Tracheal epithelial cell (primary cell): ENCODE results near the gene TAF11L3. TPM values are rescaled to one million over a fixed set of nuclear protein-coding genes. Genes with fewer than 3 reads are reported as not detected.

Experiments used
- total RNA-seq: library from RNA; depleted of rRNA; stranded (reverse); fragments of >200 nt; gene quantifications from 2 replicates; pipeline ENCODE4 v1.2.1, GENCODE V29; 2014

The TAF11L3 gene
- not detected in 2 replicates for total RNA-seq

DNA sequence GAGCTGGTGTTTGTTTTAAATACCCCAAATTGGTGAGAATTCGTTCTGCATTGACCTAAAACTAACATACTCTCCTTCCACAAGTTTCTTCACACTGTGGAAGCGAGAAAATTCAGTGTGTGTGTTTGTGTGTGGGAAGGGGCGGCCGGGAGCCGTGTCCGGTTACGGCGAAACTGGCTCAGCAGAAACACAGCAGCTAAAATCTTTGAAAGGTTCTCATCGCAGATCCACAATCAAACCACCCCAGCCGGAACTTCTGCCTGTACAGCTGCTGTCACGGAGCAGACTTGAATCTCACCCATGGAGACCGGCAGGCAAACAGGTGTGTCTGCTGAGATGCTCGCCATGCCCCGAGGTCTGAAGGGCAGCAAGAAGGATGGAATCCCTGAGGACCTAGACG is at the start of gene TAF11L3:
TSS of gene TAF11L3 (plus strand) at position 301 of the 400 bp plus-strand sequence.

DNA sequence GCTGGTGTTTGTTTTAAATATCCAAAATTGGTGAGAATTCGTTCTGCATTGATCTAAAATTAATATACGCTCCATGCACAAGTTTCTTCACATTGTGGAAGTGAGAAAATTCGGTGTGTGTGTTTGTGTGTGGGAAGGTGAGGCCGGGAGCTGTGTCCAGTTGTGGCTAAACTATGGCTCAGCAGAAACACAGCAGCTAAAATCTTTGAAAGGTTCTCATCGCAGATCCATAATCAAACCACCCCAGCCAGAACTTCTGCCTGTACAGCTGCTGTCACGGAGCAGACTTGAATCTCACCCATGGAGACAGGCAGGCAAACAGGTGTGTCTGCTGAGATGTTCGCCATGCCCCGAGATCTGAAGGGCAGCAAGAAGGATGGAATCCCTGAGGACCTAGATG is 20.2 kb upstream of the TAF11L3 start, which contains the start of gene TAF11L2:
TSS of gene TAF11L2 (plus strand) at position 301 of the 400 bp plus-strand sequence.

DNA sequence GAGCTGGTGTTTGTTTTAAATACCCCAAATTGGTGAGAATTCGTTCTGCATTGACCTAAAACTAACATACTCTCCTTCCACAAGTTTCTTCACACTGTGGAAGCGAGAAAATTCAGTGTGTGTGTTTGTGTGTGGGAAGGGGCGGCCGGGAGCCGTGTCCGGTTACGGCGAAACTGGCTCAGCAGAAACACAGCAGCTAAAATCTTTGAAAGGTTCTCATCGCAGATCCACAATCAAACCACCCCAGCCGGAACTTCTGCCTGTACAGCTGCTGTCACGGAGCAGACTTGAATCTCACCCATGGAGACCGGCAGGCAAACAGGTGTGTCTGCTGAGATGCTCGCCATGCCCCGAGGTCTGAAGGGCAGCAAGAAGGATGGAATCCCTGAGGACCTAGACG is 3.3 kb downstream of the TAF11L3 start, which contains the start of gene TAF11L4:
TSS of gene TAF11L4 (plus strand) at position 301 of the 400 bp plus-strand sequence.

DNA sequence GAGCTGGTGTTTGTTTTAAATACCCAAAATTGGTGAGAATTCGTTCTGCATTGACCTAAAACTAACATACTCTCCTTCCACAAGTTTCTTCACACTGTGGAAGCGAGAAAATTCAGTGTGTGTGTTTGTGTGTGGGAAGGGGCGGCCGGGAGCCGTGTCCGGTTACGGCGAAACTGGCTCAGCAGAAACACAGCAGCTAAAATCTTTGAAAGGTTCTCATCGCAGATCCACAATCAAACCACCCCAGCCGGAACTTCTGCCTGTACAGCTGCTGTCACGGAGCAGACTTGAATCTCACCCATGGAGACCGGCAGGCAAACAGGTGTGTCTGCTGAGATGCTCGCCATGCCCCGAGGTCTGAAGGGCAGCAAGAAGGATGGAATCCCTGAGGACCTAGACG is 6.8 kb downstream of the TAF11L3 start, which contains the start of gene TAF11L5:
TSS of gene TAF11L5 (plus strand) at position 301 of the 400 bp plus-strand sequence.

DNA sequence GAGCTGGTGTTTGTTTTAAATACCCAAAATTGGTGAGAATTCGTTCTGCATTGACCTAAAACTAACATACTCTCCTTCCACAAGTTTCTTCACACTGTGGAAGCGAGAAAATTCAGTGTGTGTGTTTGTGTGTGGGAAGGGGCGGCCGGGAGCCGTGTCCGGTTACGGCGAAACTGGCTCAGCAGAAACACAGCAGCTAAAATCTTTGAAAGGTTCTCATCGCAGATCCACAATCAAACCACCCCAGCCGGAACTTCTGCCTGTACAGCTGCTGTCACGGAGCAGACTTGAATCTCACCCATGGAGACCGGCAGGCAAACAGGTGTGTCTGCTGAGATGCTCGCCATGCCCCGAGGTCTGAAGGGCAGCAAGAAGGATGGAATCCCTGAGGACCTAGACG is 10.2 kb downstream of the TAF11L3 start, which contains the start of gene TAF11L6:
TSS of gene TAF11L6 (plus strand) at position 301 of the 400 bp plus-strand sequence.

Other genes starting within 250 kb of the TAF11L3 start
- gene TAF11L2, start 20.1 kb upstream of the TAF11L3 start, total RNA-seq, result not detected in 2 replicates
- gene TAF11L4, start 3.4 kb downstream of the TAF11L3 start, total RNA-seq, result not detected in 2 replicates
- not detected in 2 replicates for gene TAF11L5, start 6.9 kb downstream of the TAF11L3 start, total RNA-seq
- not detected in 2 replicates for gene TAF11L6, start 10.3 kb downstream of the TAF11L3 start, total RNA-seq
- not detected in 2 replicates for gene TAF11L7, start 67.4 kb downstream of the TAF11L3 start, total RNA-seq
- not detected in 2 replicates for gene TAF11L8, start 72.6 kb downstream of the TAF11L3 start, total RNA-seq
- not detected in 2 replicates for gene TAF11L9, start 76.0 kb downstream of the TAF11L3 start, total RNA-seq
- not detected in 2 replicates for gene TAF11L10, start 79.5 kb downstream of the TAF11L3 start, total RNA-seq
- gene TAF11L11, start 85.8 kb downstream of the TAF11L3 start, total RNA-seq, result 0.24 TPM in 1 of 2 replicates, not detected in the other
- 0.48 and 1.3 TPM in 2 replicates for gene TAF11L12, start 92.0 kb downstream of the TAF11L3 start, total RNA-seq
- not detected in 2 replicates for gene TAF11L13, start 113.7 kb downstream of the TAF11L3 start, total RNA-seq
- gene TAF11L14, start 116.1 kb downstream of the TAF11L3 start, total RNA-seq, result not detected in 2 replicates